ENCODE measurements around the gene ARHGAP42. TPM values are rescaled to one million over a fixed set of nuclear protein-coding genes. Genes with fewer than 3 reads are reported as not detected.
A peak's percentile ranks its signal among the peaks of the same experiment; 100 is the strongest.

Gene ARHGAP42
- total RNA-seq, 1 experiment from 2014 or later: 21.5 TPM

DNA sequence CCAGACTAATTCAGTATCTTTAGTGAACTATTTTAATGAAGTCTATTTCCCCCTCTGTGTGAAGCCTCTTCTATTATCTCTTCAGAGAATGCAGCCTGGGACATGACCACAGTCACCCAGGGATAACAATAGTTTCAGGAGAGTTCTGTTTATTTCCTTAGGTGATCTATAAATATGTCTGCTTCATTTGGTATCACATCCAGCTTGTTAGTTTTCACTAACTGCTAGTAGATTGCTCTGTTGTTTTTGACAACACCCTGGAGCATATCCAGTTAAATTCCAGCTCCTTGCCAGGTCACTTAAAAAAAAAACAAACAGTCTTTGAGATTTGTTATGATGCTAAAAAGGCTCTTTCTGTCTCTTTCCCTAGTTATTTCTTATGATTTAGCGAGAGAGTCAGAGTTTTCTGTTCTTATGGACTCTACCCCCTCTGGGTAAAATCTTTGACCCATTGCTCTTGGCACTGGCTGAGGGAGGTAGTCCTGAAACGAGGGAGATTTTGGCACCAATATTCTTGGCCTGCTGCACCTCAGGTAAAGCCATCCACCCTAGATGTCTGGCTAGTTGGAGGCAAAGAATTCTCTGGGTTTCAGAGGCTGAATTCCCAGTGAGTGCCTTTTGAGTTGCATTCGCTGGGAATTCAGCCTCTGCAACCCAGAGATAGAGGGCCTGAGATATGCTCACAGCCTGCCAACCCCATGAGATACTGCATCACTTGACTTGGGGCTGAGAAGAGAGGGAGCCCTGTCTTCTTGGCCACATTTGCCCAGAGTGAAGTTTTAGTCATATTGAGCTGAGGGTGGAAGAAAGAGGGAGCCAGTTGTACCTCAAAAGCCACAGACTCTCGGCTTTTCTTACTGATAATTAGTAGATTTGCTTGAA lies 283.4 kb downstream of the ARHGAP42 start:
- Histone ChIP-seq H3K27me3 (ENCODE audit: control insufficient read depth, insufficient read depth, low read length) (peaks cover 2% of the 10 kb centered on the region; the same call in 1 of the 2 replicates), H3K36me3 (replicated peaks; ENCODE audit: control insufficient read depth, insufficient read depth, low read length) (no peaks in the 10 kb centered on the region), H3K4me3 (ENCODE audit: insufficient read depth, low read depth, low read length) (no peak overlapping the region)
- DNase-seq: no peak

GRCh38 chr11:100972046-100972445 lies 285.0 kb downstream of the ARHGAP42 start:
- Histone ChIP-seq H3K27me3 (ENCODE audit: control insufficient read depth, insufficient read depth, low read length) (peaks cover 13% of the 10 kb centered on the region), H3K4me3 (ENCODE audit: insufficient read depth, low read depth, low read length) (no peak overlapping the region), H3K36me3 (replicated peaks; ENCODE audit: control insufficient read depth, insufficient read depth, low read length) (no peaks in the 10 kb centered on the region)
- no peak for DNase-seq

DNA sequence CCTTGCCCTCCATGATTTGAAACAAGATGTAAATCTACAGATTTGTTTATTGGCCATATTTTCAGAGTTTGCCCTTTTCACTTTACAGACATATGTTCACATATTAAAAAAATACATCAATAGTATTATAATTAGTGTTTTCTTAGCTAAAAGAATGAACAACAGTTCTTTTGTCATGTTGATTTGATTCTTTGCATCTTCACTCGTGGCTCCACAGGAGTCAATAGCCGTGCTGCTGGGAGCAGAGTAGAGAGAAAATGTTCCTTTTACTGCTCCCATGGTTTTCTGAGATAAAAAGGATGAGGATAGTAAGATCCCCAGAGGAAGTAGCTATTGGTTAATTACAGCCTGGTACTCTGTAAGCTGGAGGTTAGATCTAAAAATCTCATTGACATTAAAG lies 291.4 kb downstream of the ARHGAP42 start:
- DNase-seq: peak; percentile 20
- no peak overlapping the region for H3K4me3 ChIP-seq (ENCODE audit: insufficient read depth, low read depth, low read length)
- peaks cover 29% of the 10 kb centered on the region for H3K27me3 ChIP-seq (ENCODE audit: control insufficient read depth, insufficient read depth, low read length)
- no peaks in the 10 kb centered on the region for H3K36me3 ChIP-seq (replicated peaks; ENCODE audit: control insufficient read depth, insufficient read depth, low read length)

- H3K36me3 ChIP-seq (replicated peaks; ENCODE audit: control insufficient read depth, insufficient read depth, low read length): no peaks in the 10 kb centered on the region
- no peak for DNase-seq
Observed at GRCh38 chr11:100978939-100979338, 291.9 kb downstream of the ARHGAP42 start.

GRCh38 chr11:100980156-100980555 lies 293.1 kb downstream of the ARHGAP42 start:
- no peaks in the 10 kb centered on the region for H3K36me3 ChIP-seq (replicated peaks; ENCODE audit: control insufficient read depth, insufficient read depth, low read length)
- H3K27me3 ChIP-seq (ENCODE audit: control insufficient read depth, insufficient read depth, low read length): peaks cover 29% of the 10 kb centered on the region
- DNase-seq: no peak
- no peak overlapping the region for H3K4me3 ChIP-seq (ENCODE audit: insufficient read depth, low read depth, low read length)

More at GRCh38 chr11:100978939-100979338, 291.9 kb downstream of the ARHGAP42 start:
- Histone ChIP-seq H3K4me3 (ENCODE audit: insufficient read depth, low read depth, low read length) (no peak overlapping the region), H3K27me3 (ENCODE audit: control insufficient read depth, insufficient read depth, low read length) (peaks cover 29% of the 10 kb centered on the region)

DNA sequence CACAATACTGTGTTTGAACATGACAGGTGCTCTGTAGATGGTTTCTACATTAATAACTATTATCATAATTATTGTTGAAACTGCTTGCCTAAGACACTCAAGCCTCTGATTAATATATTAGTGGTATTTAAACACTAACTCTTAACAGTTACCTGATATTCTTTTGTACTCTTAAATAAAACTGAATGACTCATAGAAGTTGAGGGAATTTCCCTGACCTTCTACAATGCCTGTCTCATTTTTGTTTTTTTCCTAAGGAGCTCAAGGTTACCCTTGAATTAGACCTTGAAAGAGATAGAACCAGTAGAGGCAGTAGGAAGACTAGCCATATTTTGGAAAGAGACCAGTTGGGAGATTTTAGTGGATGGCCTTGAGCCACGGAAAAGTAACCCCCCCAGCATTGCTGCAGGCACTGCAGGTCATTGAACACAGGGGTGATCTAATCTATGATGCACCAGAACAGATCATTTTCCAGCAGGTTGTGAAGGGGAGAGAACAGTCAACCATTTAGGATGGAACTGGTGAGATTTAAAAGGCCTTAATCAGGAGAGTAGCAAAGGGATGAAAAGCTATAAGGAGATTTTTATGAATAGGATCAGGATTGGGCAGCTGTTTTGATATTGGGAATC lies 294.2 kb downstream of the ARHGAP42 start:
- DNase-seq: no peak
- Histone ChIP-seq H3K27me3 (ENCODE audit: control insufficient read depth, insufficient read depth, low read length) (peaks cover 23% of the 10 kb centered on the region), H3K4me3 (ENCODE audit: insufficient read depth, low read depth, low read length) (no peak overlapping the region), H3K36me3 (replicated peaks; ENCODE audit: control insufficient read depth, insufficient read depth, low read length) (no peaks in the 10 kb centered on the region)

DNA sequence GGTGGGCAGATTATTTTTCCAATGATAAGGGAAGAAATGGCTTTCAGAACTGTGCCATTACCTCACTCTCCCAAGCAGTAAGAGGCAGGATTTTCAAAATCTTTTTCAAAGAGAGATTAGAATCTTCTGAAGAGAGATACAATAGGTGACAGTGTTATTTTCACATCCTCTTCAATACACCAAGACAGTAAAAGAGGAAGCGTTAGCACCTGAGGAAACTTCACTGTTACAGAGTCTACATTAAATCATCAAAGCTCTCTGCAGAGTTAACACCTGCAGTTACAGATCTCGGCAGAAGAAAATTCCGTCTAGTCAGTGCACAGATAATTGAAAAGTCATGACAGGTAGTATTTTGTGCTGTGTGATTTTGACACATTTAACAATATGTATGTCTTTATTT lies 297.6 kb downstream of the ARHGAP42 start:
- no peak overlapping the region for H3K4me3 ChIP-seq (ENCODE audit: insufficient read depth, low read depth, low read length)

DNA sequence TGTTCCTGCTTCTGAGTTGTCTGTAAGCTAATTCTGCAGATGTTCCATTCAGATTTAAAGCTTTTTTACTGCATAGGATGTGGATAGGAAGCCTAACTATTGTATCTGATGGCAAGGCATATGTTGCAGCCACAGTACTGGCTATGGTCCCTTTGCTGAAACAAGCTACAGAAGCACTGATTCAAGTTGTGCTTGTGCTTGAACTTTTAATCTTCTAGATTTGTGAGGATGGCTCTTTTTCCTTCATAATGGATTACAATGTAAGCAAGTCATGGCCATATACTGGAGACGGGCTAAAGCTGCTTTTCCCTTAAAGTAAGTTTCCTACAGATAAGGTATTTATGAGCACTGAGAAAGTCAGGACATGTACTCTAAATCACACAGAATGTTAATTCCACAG lies 303.8 kb downstream of the ARHGAP42 start:
- no peaks in the 10 kb centered on the region for H3K36me3 ChIP-seq (replicated peaks; ENCODE audit: control insufficient read depth, insufficient read depth, low read length)
- no peaks in the 10 kb centered on the region for H3K27me3 ChIP-seq (ENCODE audit: control insufficient read depth, insufficient read depth, low read length)
- H3K4me3 ChIP-seq (ENCODE audit: insufficient read depth, low read depth, low read length): no peak overlapping the region
- DNase-seq: no peak

More for the DNA sequence above, 297.6 kb downstream of the ARHGAP42 start:
- no peaks in the 10 kb centered on the region for H3K36me3 ChIP-seq (replicated peaks; ENCODE audit: control insufficient read depth, insufficient read depth, low read length)
- H3K27me3 ChIP-seq (ENCODE audit: control insufficient read depth, insufficient read depth, low read length): peaks cover under 1% of the 10 kb centered on the region; the same call in 1 of the 2 replicates
- DNase-seq: no peak

GRCh38 chr11:100991541-100991940 lies 304.5 kb downstream of the ARHGAP42 start:
- Histone ChIP-seq H3K27me3 (ENCODE audit: control insufficient read depth, insufficient read depth, low read length) (no peaks in the 10 kb centered on the region), H3K36me3 (replicated peaks; ENCODE audit: control insufficient read depth, insufficient read depth, low read length) (no peaks in the 10 kb centered on the region), H3K4me3 (ENCODE audit: insufficient read depth, low read depth, low read length) (no peak overlapping the region)
- DNase-seq: no peak

GRCh38 chr11:100994966-100995365 lies 307.9 kb downstream of the ARHGAP42 start:
- no peak overlapping the region for H3K4me3 ChIP-seq (ENCODE audit: insufficient read depth, low read depth, low read length)
- no peaks in the 10 kb centered on the region for H3K27me3 ChIP-seq (ENCODE audit: control insufficient read depth, insufficient read depth, low read length)
- no peak for DNase-seq
- no peaks in the 10 kb centered on the region for H3K36me3 ChIP-seq (replicated peaks; ENCODE audit: control insufficient read depth, insufficient read depth, low read length)

DNA sequence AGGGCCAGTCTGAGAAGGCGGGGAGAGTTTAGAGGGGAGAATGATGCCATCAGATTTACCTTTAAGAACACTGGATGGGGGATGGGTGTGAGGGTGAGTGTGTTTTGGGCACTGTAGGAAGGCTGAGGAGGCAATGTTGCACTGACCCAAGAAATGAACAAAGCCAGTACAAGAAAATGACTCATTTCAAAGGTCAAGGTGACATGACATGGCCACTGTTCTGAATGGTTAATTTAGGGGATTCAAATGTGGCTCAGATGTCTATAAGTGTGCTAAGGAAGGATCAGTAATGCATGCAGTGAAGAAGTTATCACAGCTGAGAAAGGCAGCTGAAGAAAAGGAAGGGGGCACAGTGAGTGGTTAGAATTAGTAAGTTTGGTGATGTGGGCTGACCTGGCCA lies 312.7 kb downstream of the ARHGAP42 start:
- no peaks in the 10 kb centered on the region for H3K36me3 ChIP-seq (replicated peaks; ENCODE audit: control insufficient read depth, insufficient read depth, low read length)
- H3K4me3 ChIP-seq (ENCODE audit: insufficient read depth, low read depth, low read length): no peak overlapping the region
- H3K27me3 ChIP-seq (ENCODE audit: control insufficient read depth, insufficient read depth, low read length): no peaks in the 10 kb centered on the region
- no peak for DNase-seq

DNA sequence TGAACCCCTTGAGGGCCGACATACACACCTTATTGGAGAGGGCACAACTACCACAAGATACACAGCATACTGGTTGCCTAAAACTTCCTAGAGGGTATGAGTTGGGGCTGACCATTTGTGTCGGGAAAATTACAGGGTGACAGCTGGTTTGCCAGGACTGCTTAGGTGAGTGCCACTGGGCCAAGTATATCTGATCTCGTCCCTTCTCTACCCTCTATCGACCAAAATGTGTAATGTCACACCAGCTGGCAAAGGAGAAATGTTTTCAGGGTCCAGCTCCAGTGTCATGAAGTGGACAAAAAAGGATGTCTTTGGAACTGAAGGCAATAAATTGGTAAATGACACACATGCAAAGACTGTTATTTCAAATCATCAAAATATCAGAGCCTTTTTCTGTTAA lies 316.4 kb downstream of the ARHGAP42 start:
- Histone ChIP-seq H3K27me3 (ENCODE audit: control insufficient read depth, insufficient read depth, low read length) (no peaks in the 10 kb centered on the region), H3K4me3 (ENCODE audit: insufficient read depth, low read depth, low read length) (no peak overlapping the region), H3K36me3 (replicated peaks; ENCODE audit: control insufficient read depth, insufficient read depth, low read length) (no peaks in the 10 kb centered on the region)
- DNase-seq: no peak

DNA sequence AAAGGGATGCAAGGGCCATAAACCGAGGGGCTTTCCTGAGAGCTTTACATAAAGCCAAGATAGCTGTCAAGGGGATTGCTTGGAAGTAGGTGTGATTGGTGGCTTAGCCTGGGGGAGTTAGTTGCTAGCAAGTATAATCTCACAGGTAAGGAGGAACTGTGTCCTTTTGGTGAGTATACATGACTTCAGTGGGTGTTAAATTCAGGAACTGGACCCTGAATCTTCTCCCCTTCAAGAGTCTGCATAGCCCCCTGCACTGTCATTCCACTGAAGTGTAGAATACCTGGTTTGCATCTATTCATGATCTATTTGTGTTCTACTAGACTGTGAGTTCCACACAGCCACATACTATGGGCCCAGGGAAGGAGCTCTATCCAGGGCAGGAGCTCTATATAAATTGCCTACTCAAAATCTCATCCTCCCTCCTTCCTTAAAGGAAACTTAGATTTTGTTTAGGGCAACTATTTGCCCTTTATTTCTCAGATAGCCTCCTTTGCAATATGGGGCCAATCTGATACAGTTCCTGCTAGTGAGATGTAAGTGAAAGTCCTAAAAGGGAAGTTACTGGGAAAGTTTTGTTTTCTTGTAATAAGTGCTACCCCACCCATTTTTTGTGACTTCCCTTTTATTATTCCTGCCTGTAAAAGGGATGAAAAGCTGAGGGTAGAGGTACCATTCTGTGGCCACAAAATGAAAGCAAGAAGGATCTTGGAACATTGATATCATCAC lies 322.0 kb downstream of the ARHGAP42 start:
- DNase-seq: no peak
- Histone ChIP-seq H3K36me3 (replicated peaks; ENCODE audit: control insufficient read depth, insufficient read depth, low read length) (no peaks in the 10 kb centered on the region), H3K4me3 (ENCODE audit: insufficient read depth, low read depth, low read length) (no peak overlapping the region), H3K27me3 (ENCODE audit: control insufficient read depth, insufficient read depth, low read length) (no peaks in the 10 kb centered on the region)

DNA sequence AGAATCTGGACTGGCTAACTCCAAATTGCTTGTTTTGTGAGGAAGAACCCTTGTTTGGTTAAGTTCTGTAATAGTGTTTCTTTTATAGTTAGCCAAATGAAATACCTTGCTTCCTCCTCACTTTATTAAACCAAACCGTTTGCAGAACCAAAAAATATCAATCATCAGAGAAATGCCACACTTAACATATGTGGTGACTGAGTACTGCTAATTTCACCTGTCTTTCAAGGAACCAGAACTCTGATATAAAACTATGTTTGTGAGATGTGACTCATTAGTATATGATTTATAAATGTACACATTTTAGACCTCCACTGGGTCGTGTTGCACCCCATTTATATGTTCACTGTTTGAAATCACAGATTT lies 322.6 kb downstream of the ARHGAP42 start:
- DNase-seq: no peak
- no peak overlapping the region for H3K4me3 ChIP-seq (ENCODE audit: insufficient read depth, low read depth, low read length)
- no peaks in the 10 kb centered on the region for H3K36me3 ChIP-seq (replicated peaks; ENCODE audit: control insufficient read depth, insufficient read depth, low read length)
- H3K27me3 ChIP-seq (ENCODE audit: control insufficient read depth, insufficient read depth, low read length): no peaks in the 10 kb centered on the region

GRCh38 chr11:101010899-101011298 lies 323.8 kb downstream of the ARHGAP42 start:
- DNase-seq: peak; percentile 6
- no peak overlapping the region for H3K4me3 ChIP-seq (ENCODE audit: insufficient read depth, low read depth, low read length)

More at GRCh38 chr11:101010899-101011298, 323.8 kb downstream of the ARHGAP42 start:
- no peaks in the 10 kb centered on the region for H3K27me3 ChIP-seq (ENCODE audit: control insufficient read depth, insufficient read depth, low read length)
- H3K36me3 ChIP-seq (replicated peaks; ENCODE audit: control insufficient read depth, insufficient read depth, low read length): no peaks in the 10 kb centered on the region
